Thyroid gland (tissue), 4 donors: Measurements from ENCODE around the gene GTF2H2C.

ENCODE experiments used
- POLR2A ChIP-seq, 2 donors: fragments of 450-650 bp; IDR thresholded peaks; one replicate each; pipeline ENCODE4 v1.6.1; 2017; ENCODE audit warnings: antibody characterized with exemption in 2 of 2, mild to moderate bottlenecking in 2 of 2, moderate library complexity in 1 of 2
- TF ChIP-seq, protein P1 (sequence below), 6 experiments: fragments of 200-600 bp in 3 of 6; fragments of 450-650 bp in 3 of 6; sonication (generic) in 3 of 6; IDR thresholded peaks; one replicate each; pipeline ENCODE4 v1.5.1; 2016 to 2019; ENCODE audit warnings: antibody characterized with exemption in 6 of 6, mild to moderate bottlenecking in 2 of 6, inconsistent platforms in 1 of 6, moderate library complexity in 1 of 6

DNA sequence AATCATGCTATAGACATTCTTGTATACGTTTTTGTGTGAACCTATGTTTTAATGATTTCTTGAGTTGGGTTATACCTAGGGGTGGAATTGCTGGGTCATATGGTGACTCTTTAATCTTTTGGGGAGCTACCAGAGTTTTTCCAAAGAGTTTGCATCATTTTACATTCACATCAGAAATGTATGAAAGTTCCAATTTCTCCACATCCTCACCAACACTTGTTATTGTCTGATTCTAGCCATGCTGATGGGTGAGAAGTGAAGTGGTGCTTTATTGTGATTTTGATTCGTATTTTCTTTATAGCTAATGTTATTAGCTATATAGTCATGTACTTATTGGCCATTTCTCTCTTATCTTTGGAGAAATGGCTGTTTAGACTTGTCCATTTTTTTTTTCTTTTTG lies 49.3 kb upstream of the GTF2H2C start:
- TF ChIP-seq, protein P1, sequence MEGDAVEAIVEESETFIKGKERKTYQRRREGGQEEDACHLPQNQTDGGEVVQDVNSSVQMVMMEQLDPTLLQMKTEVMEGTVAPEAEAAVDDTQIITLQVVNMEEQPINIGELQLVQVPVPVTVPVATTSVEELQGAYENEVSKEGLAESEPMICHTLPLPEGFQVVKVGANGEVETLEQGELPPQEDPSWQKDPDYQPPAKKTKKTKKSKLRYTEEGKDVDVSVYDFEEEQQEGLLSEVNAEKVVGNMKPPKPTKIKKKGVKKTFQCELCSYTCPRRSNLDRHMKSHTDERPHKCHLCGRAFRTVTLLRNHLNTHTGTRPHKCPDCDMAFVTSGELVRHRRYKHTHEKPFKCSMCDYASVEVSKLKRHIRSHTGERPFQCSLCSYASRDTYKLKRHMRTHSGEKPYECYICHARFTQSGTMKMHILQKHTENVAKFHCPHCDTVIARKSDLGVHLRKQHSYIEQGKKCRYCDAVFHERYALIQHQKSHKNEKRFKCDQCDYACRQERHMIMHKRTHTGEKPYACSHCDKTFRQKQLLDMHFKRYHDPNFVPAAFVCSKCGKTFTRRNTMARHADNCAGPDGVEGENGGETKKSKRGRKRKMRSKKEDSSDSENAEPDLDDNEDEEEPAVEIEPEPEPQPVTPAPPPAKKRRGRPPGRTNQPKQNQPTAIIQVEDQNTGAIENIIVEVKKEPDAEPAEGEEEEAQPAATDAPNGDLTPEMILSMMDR (IDR thresholded peaks at IDR 0.05): no peak
- no peak for TF ChIP-seq POLR2A (IDR thresholded peaks at IDR 0.05)
